Measurements from ENCODE around the gene PRR7. TPM values are rescaled to one million over a fixed set of nuclear protein-coding genes. Genes with fewer than 3 reads are reported as not detected.

The PRR7 gene
- total and polyA plus RNA-seq, 2 of the 4 experiments (the other 2 are of a cell fraction): 1.1 to 10.1 TPM

GRCh38 chr5:177427211-177427822, 19.3 kb upstream of the PRR7 start:
- Histone ChIP-seq H3K18ac (ENCODE audit: low read depth, low read length) (no peak overlapping the region), H3K79me1 (ENCODE audit: low read depth in 1 of 2, low read length in 2 of 2) (peaks cover 13 to 49% of the 10 kb centered on the region in 2 experiments), H2AK9ac (replicated peaks; ENCODE audit: low read depth, low read length, poor library complexity) (peak overlapping the region; percentile 86), H3K36me3 (ENCODE audit: control insufficient read depth, insufficient read depth, low read length) (peaks cover 3% of the 10 kb centered on the region; the same call in 1 of the 2 replicates), H4K5ac (ENCODE audit: low read depth, low read length) (no peak overlapping the region), H3K4me1 (ENCODE audit: control insufficient read depth, insufficient read depth, low read length) (peaks cover 13% of the 10 kb centered on the region), H4K20me1 (ENCODE audit: insufficient read depth, low read length) (peaks cover 29% of the 10 kb centered on the region), H3K56ac (ENCODE audit: extremely low read depth, insufficient read depth, low read length) (peak overlapping the region; percentile 7), H3K9me1 (ENCODE audit: insufficient read depth, low read length) (peaks cover 15% of the 10 kb centered on the region), H3K4ac (ENCODE audit: low read depth, low read length) (peak overlapping the region; percentile 37), H3K27ac (ENCODE audit: insufficient read depth, low read length) (peak overlapping the region; percentile 64), H3K4me3 (ENCODE audit: insufficient read depth, low read depth, low read length) (peak overlapping the region; percentile 81), H2BK5ac (ENCODE audit: low read depth, low read length, poor library complexity, severe bottlenecking) (peak overlapping the region; percentile 51), H3K23ac (ENCODE audit: low read depth, low read length) (peak overlapping the region; percentile 89; the same call in 1 of the 2 replicates), H2AK5ac (ENCODE audit: low read depth, low read length) (peak overlapping the region; percentile 90), H3K9me3 (ENCODE audit: control insufficient read depth, insufficient read depth, low read length) (no peaks in the 10 kb centered on the region), H2BK15ac (ENCODE audit: low read depth, low read length) (no peak overlapping the region), H3K9ac (ENCODE audit: low read depth, low read length) (peak overlapping the region; percentile 64), H3K27me3 (ENCODE audit: control insufficient read depth, insufficient read depth, low read length) (no peaks in the 10 kb centered on the region), H3K14ac (replicated peaks; ENCODE audit: low read depth, low read length) (peak overlapping the region; percentile 0), H3K4me2 (ENCODE audit: low read depth, low read length) (peak overlapping the region; percentile 90), H4K8ac (ENCODE audit: low read depth in 2 of 2, low read length in 2 of 2) (peak overlapping the region in 1 of 2 experiments; percentile 38; a peak in 2 of 4 replicates), H2AFZ (replicated peaks; ENCODE audit: low read length, poor library complexity) (peak overlapping the region; percentile 85), H2BK120ac (ENCODE audit: low read depth, low read length) (no peak overlapping the region), H2BK20ac (ENCODE audit: low read depth, low read length) (no peak overlapping the region), H4K91ac (ENCODE audit: insufficient read depth, low read depth, low read length) (peak overlapping the region; percentile 48)
- DNase-seq: no peak
- dilution Hi-C loops (cut with HindIII; ENCODE audit: low sequenced_read_pairs, unreplicated experiment): no loop called here
- ChIA-PET POLR2A (ENCODE audit: unreplicated experiment) (interaction anchor here (0.9 kb wide), 1 partner anchor 42 kb away, joined by 3 read pairs; no protein-coding TSS in a partner anchor), CTCF (interaction anchor here (1.3 to 3.1 kb wide), 3 partner anchors 13 to 37 kb away, joined by 3 to 13 read pairs (median 4); no protein-coding TSS in a partner anchor)
- intact Hi-C loops (cut with micrococcal nuclease): no loop called here
- in situ Hi-C loops (cut with MboI; ENCODE audit: low sequenced_read_pairs): no loop called here
- no peak for ATAC-seq (ENCODE audit: low read depth)
- TF ChIP-seq CHD1 (IDR thresholded peaks at IDR 0.05; ENCODE audit: low read depth, low read length) (no peak), NFE2L2 (IDR thresholded peaks at IDR 0.05; ENCODE audit: low read depth, low read length) (no peak)
- 40% methylated on average over 2 of the region's 11 CpGs; no CpG with 5 or more reads in 1 of the 2 experiments for WGBS, 2 experiments (ENCODE audit: extremely low coverage in 2 of 2, insufficient read length in 1 of 2)
- no TSS peak for BruUV-seq (replicated peaks)

Measured in IMR-90 (cell line).